Panc1 (cell line): Measurements from ENCODE around the gene IL12RB2.
"Not testable (repeated sequence)": the region's sequence is repeated elsewhere in the genome, so short reads cannot be mapped to it uniquely, and the experiment has no call there.

Experiments
- CTCF ChIP-seq: fragments of 450-650 bp; IDR thresholded peaks from 2 replicates; pipeline ENCODE4 v1.5.1; 2017; ENCODE audit warnings: mild to moderate bottlenecking
- POLR2AphosphoS5 ChIP-seq: IDR thresholded peaks from 2 replicates; pipeline ENCODE4 v1.6.1; 2012; ENCODE audit warnings: mild to moderate bottlenecking, low read depth, low read length, moderate library complexity
- SIN3A ChIP-seq: IDR thresholded peaks from 2 replicates; pipeline ENCODE4 v1.6.1; 2012; ENCODE audit warnings: low read depth, mild to moderate bottlenecking, low read length, moderate library complexity, borderline replicate concordance; ENCODE audit not compliant: insufficient read depth
- TCF7L2 ChIP-seq: IDR thresholded peaks from 2 replicates; pipeline ENCODE4 v1.6.1; 2011; ENCODE audit warnings: mild to moderate bottlenecking, low read depth, low read length, inconsistent platforms
- TF ChIP-seq, protein P1 (sequence below), 2 experiments: IDR thresholded peaks; 2 replicates each; pipeline ENCODE4 v1.6.1; 2011 to 2012; ENCODE audit warnings: low read depth in 2 of 2, control low read depth in 1 of 2, low read length in 1 of 2, mild to moderate bottlenecking in 1 of 2, moderate library complexity in 1 of 2; ENCODE audit not compliant: insufficient read depth in 1 of 2

DNA sequence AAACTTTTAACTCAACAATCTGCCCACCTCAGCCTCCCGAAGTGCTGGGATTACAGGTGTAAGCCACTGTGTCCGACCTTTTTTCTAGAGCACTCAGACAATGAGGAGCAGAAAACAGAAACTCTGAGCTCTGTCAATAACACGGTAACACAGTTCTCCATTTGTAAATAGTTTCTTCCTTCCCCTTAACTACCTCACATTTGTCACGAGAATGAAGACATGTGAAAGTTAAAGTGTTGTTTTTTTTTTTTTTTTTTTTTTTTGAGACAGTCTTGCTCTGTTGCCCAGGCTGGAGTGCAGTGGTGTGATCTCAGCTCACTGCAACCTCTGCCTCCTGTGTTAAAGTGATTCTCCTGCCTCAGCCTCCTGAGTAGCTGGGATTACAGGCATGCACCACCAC lies 110.1 kb downstream of the IL12RB2 start:
- TF ChIP-seq, protein P1, sequence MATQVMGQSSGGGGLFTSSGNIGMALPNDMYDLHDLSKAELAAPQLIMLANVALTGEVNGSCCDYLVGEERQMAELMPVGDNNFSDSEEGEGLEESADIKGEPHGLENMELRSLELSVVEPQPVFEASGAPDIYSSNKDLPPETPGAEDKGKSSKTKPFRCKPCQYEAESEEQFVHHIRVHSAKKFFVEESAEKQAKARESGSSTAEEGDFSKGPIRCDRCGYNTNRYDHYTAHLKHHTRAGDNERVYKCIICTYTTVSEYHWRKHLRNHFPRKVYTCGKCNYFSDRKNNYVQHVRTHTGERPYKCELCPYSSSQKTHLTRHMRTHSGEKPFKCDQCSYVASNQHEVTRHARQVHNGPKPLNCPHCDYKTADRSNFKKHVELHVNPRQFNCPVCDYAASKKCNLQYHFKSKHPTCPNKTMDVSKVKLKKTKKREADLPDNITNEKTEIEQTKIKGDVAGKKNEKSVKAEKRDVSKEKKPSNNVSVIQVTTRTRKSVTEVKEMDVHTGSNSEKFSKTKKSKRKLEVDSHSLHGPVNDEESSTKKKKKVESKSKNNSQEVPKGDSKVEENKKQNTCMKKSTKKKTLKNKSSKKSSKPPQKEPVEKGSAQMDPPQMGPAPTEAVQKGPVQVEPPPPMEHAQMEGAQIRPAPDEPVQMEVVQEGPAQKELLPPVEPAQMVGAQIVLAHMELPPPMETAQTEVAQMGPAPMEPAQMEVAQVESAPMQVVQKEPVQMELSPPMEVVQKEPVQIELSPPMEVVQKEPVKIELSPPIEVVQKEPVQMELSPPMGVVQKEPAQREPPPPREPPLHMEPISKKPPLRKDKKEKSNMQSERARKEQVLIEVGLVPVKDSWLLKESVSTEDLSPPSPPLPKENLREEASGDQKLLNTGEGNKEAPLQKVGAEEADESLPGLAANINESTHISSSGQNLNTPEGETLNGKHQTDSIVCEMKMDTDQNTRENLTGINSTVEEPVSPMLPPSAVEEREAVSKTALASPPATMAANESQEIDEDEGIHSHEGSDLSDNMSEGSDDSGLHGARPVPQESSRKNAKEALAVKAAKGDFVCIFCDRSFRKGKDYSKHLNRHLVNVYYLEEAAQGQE (IDR thresholded peaks at IDR 0.05; ENCODE audit: insufficient read depth in 1 of 2, low read depth in 2 of 2, low read length in 1 of 2) = not testable (repeated sequence)
- TF ChIP-seq CTCF, POLR2AphosphoS5, SIN3A, TCF7L2: not testable (repeated sequence)
